GM18951 (cell line): ENCODE data around the gene RPEL1.
"Not testable (repeated sequence)": the region's sequence is repeated elsewhere in the genome, so short reads cannot be mapped to it uniquely, and the experiment has no call there.

Experiments used
- POLR2A ChIP-seq: IDR thresholded peaks from 4 replicates; pipeline ENCODE4 v1.6.1; 2011; ENCODE audit warnings: mild to moderate bottlenecking; ENCODE audit not compliant: insufficient read length, insufficient read depth; ENCODE audit errors: extremely low read depth
- in situ Hi-C: fragments of 300-500 bp; cut with MboI; formaldehyde crosslinking; loops from one replicate; pipeline ENCODE4 v1.12.0; 2022; ENCODE audit warnings: low sequenced_read_pairs, mixed read lengths, inconsistent platforms; ENCODE audit not compliant: unreplicated experiment

RPEL1 gene

GRCh38 chr10:103254538-103255325 is 9.0 kb downstream of the RPEL1 start:
- in situ Hi-C loops, result no loop called here
- no peak for TF ChIP-seq POLR2A

GRCh38 chr10:103256613-103257012 is 10.9 kb downstream of the RPEL1 start:
- TF ChIP-seq POLR2A, result no peak
- in situ Hi-C loops, result no loop called here

GRCh38 chr10:103257812-103258211 is 12.1 kb downstream of the RPEL1 start:
- TF ChIP-seq POLR2A, result no peak
- in situ Hi-C loops, result no loop called here

GRCh38 chr10:103258928-103259327 is 13.2 kb downstream of the RPEL1 start:
- in situ Hi-C loops, result not testable (repeated sequence)

GRCh38 chr10:103259989-103260388 is 14.3 kb downstream of the RPEL1 start:
- no peak for TF ChIP-seq POLR2A
- in situ Hi-C loops, result no loop called here

GRCh38 chr10:103262229-103262628 is 16.5 kb downstream of the RPEL1 start:
- in situ Hi-C loops, result no loop called here
- no peak for TF ChIP-seq POLR2A

GRCh38 chr10:103265717-103266329 is 20.1 kb downstream of the RPEL1 start:
- in situ Hi-C loops, result no loop called here
- no peak for TF ChIP-seq POLR2A

- no peak for TF ChIP-seq POLR2A
- in situ Hi-C loops, result no loop called here
Observed at GRCh38 chr10:103273041-103273441, 27.4 kb downstream of the RPEL1 start.

- in situ Hi-C loops, result no loop called here
Observed at GRCh38 chr10:103276251-103276895, 30.7 kb downstream of the RPEL1 start.

GRCh38 chr10:103276896-103277712 is 31.4 kb downstream of the RPEL1 start, which contains the start of gene INA:
Gene INA, plus strand, starts transcription at chr10:103277138. Its CDS starts 74 bp downstream, at chr10:103277212.
- TF ChIP-seq POLR2A, result no peak
- in situ Hi-C loops, result no loop called here

More at GRCh38 chr10:103276251-103276895, 30.7 kb downstream of the RPEL1 start:
- no peak for TF ChIP-seq POLR2A

GRCh38 chr10:103277713-103278536 is 32.2 kb downstream of the RPEL1 start:
- in situ Hi-C loops, result no loop called here
- TF ChIP-seq POLR2A, result no peak

GRCh38 chr10:103278537-103278823 is 32.8 kb downstream of the RPEL1 start:
- in situ Hi-C loops, result no loop called here
- TF ChIP-seq POLR2A, result no peak
